ENCODE results near the gene EPB41L4A.
"Not testable (repeated sequence)": the region's sequence is repeated elsewhere in the genome, so short reads cannot be mapped to it uniquely, and the experiment has no call there.

Gene EPB41L4A

DNA sequence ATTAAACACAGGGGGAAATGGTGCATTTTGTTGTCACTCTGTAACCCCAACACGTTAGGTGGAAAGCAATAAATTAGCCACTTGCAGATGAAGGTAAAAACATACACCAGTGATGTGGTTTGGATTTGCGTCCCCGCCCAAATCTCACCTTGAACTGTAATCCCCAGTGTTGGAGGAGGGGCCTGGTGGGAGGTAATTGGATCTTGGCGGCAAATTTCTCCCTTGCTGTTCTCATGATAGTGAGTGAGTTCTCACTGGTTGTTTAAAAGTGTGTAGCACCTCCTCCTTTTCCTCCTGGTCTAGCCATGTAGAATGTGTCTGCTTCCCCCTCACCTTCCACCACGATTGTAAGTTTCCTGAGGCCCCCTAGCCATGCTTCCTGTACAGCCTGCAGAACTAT is 17.2 kb downstream of the EPB41L4A start:
- DNase-seq: no peak

DNA sequence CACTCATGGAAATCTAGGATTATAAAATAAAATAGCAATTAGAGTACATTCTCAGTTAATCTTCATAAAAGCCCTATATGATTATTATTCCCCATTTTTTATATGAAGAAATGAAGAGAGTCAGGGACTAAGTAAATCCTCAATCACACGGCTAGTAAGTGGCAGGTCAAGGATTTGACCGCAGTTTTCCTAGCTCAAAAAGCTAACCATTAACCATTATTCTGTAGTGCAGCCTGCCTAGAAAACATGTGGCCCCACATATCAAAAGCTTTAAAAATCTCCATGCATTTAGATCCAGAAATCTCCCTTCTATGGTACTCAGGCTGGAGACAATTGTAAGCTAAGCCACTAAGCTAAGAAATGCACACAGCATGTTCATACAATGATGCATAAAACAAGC is 21.4 kb downstream of the EPB41L4A start:
- no peak for DNase-seq

DNA sequence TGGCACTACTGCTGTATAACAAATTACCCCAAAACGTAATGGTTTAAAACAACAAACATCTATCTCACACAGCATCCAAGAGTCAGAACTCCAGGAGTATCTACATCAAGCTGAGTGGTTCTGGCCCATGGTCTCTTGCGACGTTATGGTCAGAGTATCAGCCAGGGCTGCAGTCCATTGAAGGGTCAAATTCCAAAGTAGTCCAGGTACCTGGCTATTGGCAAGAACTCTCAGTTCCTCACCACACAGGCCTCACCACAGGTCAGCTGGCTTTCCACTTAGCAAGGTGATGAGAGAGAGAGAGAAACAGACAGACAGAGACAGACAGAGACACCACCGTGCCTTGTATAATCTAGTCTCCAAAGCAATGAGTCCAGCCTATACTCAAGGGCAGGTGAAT is 22.6 kb downstream of the EPB41L4A start:
- DNase-seq: no peak

DNA sequence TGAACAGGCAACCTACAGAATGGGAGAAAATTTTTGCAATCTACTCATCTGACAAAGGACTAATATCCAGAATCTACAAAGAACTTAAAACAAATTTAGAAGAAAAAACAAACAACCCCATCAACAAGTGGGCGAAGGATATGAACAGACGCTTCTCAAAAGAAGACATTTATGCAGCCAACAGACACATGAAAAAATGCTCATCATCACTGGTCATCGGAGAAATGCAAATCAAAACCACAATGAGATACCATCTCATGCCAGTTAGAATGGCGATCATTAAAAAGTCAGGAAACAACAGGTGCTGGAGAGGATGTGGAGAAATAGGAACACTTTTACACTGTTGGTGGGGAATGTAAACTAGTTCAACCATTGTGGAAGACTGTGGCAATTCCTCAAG is 23.8 kb downstream of the EPB41L4A start:
- not testable (repeated sequence) for DNase-seq

GRCh38 chr5:112390327-112390726 is 28.8 kb downstream of the EPB41L4A start:
- no peak for DNase-seq

GRCh38 chr5:112388739-112389138 is 30.3 kb downstream of the EPB41L4A start:
- DNase-seq: no peak

GRCh38 chr5:112388074-112388473 is 31.0 kb downstream of the EPB41L4A start:
- no peak for DNase-seq

DNA sequence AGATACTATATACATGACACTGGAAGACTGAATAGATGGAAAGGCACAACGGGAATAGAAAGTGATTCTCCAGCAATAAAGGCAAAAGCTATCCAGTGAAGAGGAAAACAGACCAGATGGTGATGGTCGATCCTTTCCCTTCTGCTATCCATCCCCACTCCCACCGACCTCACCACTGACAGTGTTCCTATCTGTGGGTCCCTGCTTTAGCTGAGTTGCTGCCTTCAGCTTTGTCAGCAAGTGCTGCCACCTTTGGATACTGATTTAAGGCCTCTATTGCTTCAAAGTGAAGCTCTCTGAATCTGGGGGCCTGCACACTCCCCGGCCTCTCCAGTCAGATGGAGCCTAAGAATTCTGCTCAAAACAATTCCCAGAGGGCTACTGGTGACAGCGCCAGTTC is 32.3 kb downstream of the EPB41L4A start:
- DNase-seq: no peak

- DNase-seq: no peak
Observed at GRCh38 chr5:112385969-112386368, 33.1 kb downstream of the EPB41L4A start.

GRCh38 chr5:112385566-112385965 is 33.5 kb downstream of the EPB41L4A start:
- DNase-seq: no peak

- DNase-seq: no peak
Observed at GRCh38 chr5:112384523-112384922, 34.6 kb downstream of the EPB41L4A start.

GRCh38 chr5:112382886-112383285 is 36.2 kb downstream of the EPB41L4A start:
- DNase-seq: no peak

GRCh38 chr5:112381521-112381920 is 37.6 kb downstream of the EPB41L4A start:
- DNase-seq: no peak

- no peak for DNase-seq
Observed at GRCh38 chr5:112379542-112380325, 39.3 kb downstream of the EPB41L4A start.

GRCh38 chr5:112374818-112375217 is 44.3 kb downstream of the EPB41L4A start:
- DNase-seq: no peak

DNA sequence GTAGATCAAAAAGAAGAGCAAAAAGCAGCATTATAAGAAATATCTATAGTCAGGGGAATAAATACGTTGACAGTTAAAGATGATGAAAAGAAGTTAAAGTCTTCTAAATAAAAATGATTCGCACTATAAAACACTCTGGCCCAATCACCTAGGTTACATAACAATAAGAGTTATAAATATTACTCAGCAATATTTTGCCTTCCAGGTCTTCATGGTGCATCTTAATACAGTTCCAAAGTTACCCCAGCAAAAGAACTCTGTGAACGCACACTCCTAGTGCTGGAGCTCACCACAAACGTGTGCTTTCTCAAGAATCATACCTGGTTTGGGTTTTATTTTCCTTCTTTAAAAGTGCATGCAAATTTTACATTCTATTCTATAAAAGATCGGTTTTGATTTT is 44.7 kb downstream of the EPB41L4A start:
- DNase-seq: no peak

GRCh38 chr5:112373885-112374284 is 45.2 kb downstream of the EPB41L4A start:
- no peak for DNase-seq

- DNase-seq: no peak
Observed at GRCh38 chr5:112372543-112372942, 46.5 kb downstream of the EPB41L4A start.

DNA sequence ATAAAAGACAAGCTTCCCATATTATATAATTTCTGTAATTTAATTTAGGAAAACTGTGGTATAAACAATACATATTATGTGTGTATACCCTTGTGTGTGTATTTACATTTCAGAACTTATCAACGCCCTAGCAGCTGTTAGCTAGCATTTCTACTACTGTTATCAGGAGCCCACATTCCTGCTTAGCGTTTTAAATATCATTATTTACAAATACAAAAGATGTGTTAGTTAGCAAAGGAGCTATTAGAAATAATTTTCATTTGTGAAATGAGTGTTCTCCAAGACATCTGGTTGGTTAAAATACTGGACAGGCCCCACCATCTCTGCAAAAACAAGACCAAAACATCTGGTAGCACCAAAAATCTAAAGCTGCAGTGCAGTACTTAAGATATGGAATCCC is 48.0 kb downstream of the EPB41L4A start:
- DNase-seq: no peak

- DNase-seq: no peak
Observed at GRCh38 chr5:112367400-112367799, 51.7 kb downstream of the EPB41L4A start.

DNA sequence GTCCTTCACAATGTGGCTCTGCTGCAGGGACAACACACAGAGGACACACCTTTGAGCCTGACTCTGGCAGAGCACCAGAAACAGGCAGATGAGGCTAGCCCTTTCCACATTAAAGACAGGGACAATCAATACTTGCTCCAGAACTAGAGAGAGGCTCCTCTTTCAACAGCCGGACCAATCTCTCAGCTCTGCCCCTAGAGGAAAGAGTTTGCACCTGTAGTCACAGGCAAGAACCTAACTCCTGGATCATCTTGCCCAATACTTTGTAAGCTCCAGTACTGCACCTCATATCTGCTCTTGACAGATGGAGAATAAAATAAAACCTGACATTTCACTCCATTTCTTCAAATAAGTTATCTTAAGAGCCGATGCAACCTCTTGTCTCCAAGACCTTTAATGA is 52.1 kb downstream of the EPB41L4A start:
- DNase-seq: no peak

DNA sequence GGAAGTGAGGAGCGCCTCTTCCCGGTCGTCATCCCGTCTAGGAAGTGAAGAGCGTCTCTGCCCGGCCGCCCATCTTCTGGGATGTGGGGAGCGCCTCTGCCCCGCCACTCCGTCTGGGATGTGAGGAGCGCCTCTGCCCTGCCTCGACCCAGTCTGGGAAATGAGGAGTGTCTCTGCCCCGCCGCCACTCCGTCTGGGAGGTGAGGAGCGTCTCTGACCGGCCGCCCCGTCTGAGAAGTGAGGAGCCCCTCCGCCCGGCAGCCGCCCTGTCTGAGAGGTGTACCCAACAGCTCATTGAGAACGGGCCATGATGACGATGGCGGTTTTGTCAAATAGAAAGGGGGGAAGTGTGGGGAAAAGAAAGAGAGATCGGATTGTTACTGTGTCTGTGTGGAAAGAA is 58.3 kb downstream of the EPB41L4A start:
- DNase-seq: not testable (repeated sequence)

- no peak for DNase-seq
Observed at GRCh38 chr5:112356178-112356956, 62.7 kb downstream of the EPB41L4A start.

DNA sequence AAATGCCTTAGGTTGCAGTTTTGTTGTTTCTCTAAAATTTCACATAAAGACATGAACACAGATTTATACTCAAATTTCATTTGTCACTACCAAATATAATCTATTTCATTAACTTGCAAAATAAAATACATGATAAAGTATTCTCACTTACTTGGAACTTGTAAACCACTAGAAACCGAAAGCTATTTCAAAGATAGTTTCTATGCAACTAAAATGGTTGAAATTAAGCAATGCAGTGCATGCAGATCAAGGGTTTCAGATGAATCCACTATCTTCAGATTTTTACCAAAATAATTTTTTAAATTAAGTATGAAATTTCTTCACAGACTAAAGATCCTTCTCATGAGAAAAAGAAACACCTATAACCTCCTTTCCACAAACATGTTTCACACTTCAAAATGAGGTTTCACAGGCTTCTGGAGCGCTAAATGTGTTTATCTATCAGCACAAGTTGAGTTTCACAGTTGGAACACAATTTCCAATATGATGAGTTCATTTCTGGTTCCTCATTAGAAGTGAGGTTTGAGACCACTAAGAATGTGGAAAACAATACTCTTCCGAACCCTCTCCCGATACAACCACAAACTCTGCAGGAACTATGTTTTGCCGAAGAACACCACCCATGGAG is 63.9 kb downstream of the EPB41L4A start:
- no peak for DNase-seq

All from NCI-H1092 (cell line).